GM13976 (cell line): Measurements from ENCODE around the gene MFSD12.

Source experiments
- DNase-seq: peaks from one replicate; pipeline ENCODE4 v3.0.0; 2012; ENCODE audit warnings: low spot score
- CTCF ChIP-seq: IDR thresholded peaks from 2 replicates; pipeline ENCODE4 v1.5.1; 2012; ENCODE audit warnings: borderline replicate concordance, mild to moderate bottlenecking; ENCODE audit not compliant: insufficient read depth; ENCODE audit errors: extremely low read depth, missing control alignments, control extremely low read depth
- in situ Hi-C: fragments of 300-500 bp; cut with MboI; formaldehyde crosslinking; loops from one replicate; pipeline ENCODE4 v1.12.0; 2022; ENCODE audit warnings: low sequenced_read_pairs, mixed read lengths, inconsistent platforms; ENCODE audit not compliant: unreplicated experiment

MFSD12 gene

DNA sequence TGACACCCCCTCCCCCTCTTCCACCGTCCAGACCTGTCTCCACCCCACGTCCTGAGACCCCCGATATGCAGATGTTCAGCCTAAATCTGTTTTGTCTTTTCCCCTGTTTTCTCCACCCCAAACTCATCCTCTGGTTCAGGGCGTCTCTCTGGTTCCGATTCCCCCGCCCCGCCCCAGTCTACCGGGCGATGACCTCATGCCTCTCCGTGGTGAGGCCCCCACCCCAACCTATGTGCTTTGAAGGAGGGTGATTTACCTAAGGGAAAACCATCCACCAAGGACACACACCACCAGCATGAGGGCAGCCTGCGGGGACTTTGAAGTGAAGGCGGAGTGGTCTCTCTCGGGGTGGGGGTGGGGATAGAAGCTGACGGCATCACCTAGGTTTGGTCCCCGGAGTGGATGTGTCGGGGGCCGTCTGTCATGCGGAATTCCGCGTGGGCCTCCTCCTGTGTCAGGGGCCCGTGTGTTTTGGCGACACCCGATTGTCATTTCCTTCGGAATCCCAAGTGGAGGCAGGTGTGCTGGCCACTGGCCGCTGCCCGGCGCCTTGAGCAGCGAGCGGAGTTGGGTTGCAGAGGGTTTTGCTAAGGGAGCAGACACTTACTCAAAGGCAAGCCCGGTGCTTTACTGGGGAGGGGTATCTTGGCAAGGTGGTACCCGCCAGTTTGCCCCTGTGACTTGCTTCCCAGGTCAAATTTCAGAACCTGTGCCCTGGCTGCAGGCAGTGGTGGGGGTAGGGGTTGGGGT lies 49.8 kb downstream of the MFSD12 start:
- no peak for TF ChIP-seq CTCF
- in situ Hi-C loops: no loop called here
- no peak for DNase-seq

- TF ChIP-seq CTCF: no peak
- in situ Hi-C loops: no loop called here
- DNase-seq: peak; percentile 72
These were observed 50.7 kb downstream of the MFSD12 start for GRCh38 chr19:3506384-3507340.

- no peak for TF ChIP-seq CTCF
- in situ Hi-C loops: no loop called here
- peak; percentile 100 for DNase-seq
These were observed 51.6 kb downstream of the MFSD12 start, which contains the start of gene FZR1 for GRCh38 chr19:3505598-3506383. TSS of gene FZR1 (plus strand) at chr19:3506311. CDS start at chr19:3522990, 16,679 bp downstream.

- no peak for TF ChIP-seq CTCF
- no peak for DNase-seq
These were observed 52.7 kb downstream of the MFSD12 start for GRCh38 chr19:3504735-3505134.

GRCh38 chr19:3503036-3503572 lies 54.3 kb downstream of the MFSD12 start:
- in situ Hi-C loops: no loop called here
- DNase-seq: no peak

More at GRCh38 chr19:3504735-3505134, 52.7 kb downstream of the MFSD12 start:
- in situ Hi-C loops: no loop called here

More at GRCh38 chr19:3503036-3503572, 54.3 kb downstream of the MFSD12 start:
- TF ChIP-seq CTCF: no peak
